CD4-positive, alpha-beta T cell treated with Interferon gamma for 1 hour (primary cell): ENCODE measurements around the gene ERC2.

Experiments
- DNase-seq: peaks from one replicate; pipeline ENCODE4 v3.0.0-alpha.2; 2020

The ERC2 gene

GRCh38 chr3:55966566-55966965 is 501.7 kb downstream of the ERC2 start:
- DNase-seq, result no peak

- no peak for DNase-seq
Observed at GRCh38 chr3:55965776-55966175, 502.5 kb downstream of the ERC2 start.

DNA sequence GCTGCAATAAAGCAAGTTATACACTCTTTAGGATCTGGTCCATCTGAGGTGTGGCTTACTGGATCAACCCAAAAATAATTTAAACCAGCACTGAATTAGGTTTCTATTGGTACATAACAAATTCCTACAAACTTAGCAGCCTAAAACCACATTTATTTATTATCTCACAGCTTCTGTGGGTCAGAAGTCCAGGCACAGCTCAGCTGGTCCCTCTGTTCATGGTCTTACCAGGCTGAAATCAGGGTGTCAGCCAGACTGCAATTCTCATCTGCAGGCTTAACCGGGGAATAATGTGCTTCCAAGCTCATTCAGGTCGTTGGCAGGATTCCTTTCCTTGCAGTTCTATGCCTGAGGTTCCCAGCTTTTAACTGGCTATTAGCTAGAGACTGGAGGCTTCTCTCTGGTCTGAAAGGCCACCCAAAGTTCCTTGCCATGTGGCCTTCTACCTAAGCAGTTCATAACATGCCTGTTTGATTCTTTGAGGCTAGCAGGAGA is 503.7 kb downstream of the ERC2 start:
- no peak for DNase-seq

DNA sequence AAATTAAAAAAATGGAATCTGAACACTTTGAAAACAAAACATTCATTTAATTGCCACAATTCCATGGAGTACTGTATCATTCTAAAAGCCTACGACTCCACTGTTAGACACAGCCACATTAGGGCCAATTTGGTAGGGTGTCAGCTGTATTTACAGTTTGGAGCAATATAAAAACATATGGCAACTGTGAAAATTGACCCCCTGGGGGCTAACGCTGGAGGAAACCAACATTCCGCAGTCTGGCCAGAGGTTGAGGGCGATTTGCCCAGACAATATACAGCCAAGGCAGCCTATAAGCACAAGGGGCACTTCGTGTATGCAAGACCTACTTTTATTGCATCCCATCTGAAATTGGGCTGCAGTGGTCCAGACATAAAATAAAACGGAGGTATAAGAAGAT is 504.7 kb downstream of the ERC2 start:
- DNase-seq, result no peak

GRCh38 chr3:55959471-55960080 is 508.7 kb downstream of the ERC2 start:
- DNase-seq, result no peak

GRCh38 chr3:55958605-55959004 is 509.7 kb downstream of the ERC2 start:
- DNase-seq, result no peak

DNA sequence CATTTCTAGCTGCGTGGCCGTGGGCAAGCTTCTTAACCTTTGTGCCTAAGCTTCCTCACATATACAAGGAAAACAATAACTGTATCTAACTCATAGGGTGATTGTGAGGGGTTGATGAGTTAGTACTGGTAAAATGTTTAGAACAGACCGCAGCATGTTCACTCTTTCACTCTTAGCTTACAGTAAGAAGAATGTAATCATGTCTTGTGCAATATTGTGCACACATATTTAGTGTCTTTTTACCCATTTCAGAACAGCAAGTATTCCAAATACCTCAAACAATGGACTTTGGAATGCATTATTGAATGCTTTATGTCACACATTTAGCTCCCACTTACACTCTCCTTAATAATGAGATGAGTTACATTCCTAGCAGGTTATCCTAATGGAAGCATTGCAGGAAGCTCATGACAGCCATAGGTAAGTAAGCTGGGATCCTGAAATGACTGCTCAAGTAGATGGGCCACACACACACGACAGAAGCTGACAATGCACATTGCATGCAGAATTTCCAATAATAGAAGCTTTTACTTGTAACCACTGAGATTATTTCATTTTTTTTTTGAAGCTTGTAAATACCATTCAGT is 512.3 kb downstream of the ERC2 start:
- DNase-seq, result no peak

DNA sequence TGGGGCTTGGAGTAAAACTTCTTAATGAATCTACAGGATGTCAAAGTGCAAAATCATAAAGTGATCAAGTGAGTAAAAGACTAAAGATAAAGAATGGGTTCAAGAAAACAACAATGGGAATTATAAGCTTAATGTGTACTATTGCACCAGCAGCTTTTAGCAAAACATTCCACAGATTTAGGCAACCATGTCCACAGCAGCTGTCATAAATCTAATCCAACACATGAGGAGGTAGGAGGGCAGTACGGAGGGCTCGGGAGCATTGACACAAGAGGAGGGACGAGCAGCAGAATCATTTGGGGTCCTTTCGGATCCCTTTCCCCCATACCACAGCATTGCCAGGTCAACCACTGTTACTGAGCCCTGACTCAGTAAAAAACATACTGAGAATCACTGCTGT is 516.9 kb downstream of the ERC2 start:
- DNase-seq, result no peak

DNA sequence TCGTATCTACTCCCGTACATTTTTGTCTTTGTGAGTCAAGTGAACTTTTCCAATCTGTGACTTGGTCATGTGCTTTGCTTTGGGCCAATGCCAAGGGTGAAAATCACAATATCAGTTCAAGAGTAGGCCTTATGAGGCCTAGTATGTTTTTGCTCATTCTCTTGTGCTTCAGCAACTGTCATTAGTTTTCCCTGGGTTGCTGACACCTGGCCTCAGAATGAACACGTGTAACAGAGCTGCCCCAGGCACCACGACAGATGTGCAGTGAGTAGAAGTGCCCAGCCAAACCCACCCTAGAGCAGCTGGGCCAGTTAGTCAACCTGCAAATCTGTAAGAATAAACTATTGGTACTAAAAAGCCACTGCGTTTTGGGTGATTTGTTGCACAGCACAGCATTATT is 520.9 kb downstream of the ERC2 start:
- no peak for DNase-seq

- no peak for DNase-seq
Observed at GRCh38 chr3:55946574-55947160, 521.6 kb downstream of the ERC2 start.

GRCh38 chr3:55942868-55943267 is 525.4 kb downstream of the ERC2 start:
- no peak for DNase-seq

- DNase-seq, result no peak
Observed at GRCh38 chr3:55939287-55939686, 529.0 kb downstream of the ERC2 start.

DNA sequence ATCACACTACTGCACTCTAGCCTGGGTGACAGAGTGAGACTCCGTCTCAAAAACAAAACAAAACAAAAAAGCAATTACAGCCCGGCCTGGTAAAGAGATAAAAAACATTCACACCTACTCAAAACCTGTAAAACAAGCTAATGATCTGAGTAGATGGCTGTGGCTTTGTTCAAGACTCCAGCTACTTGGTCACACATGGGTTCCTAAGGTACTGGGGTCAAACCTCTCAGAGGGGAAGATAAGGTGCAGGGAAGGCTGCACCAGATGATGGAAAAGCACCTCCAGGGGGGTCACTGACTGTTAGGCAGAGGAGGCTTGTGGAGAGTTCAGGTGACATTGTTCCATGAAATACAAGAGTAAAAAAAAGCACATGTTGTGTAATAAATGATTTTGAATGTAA is 531.0 kb downstream of the ERC2 start:
- DNase-seq, result no peak

GRCh38 chr3:55936549-55937052 is 531.7 kb downstream of the ERC2 start:
- DNase-seq, result no peak

- no peak for DNase-seq
Observed at GRCh38 chr3:55935241-55935640, 533.0 kb downstream of the ERC2 start.

DNA sequence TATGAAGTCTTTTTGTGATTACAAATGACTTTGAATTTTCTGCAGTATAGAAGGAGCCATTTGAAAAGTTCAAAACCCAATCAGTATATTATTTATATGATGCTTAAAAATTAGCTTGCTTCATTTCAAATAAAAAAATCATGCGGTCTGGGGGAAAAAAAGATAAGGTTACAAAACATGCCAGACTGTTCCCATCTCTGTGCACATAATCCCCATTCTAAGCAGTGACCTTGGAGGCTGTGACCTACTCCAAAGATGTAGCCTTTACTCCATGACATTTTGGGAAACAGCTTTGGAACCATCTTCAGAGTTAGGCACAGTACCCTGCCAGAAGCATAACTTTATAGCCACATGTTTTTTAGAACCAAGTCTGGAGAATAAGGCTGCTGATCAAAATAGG is 533.5 kb downstream of the ERC2 start:
- DNase-seq, result no peak

DNA sequence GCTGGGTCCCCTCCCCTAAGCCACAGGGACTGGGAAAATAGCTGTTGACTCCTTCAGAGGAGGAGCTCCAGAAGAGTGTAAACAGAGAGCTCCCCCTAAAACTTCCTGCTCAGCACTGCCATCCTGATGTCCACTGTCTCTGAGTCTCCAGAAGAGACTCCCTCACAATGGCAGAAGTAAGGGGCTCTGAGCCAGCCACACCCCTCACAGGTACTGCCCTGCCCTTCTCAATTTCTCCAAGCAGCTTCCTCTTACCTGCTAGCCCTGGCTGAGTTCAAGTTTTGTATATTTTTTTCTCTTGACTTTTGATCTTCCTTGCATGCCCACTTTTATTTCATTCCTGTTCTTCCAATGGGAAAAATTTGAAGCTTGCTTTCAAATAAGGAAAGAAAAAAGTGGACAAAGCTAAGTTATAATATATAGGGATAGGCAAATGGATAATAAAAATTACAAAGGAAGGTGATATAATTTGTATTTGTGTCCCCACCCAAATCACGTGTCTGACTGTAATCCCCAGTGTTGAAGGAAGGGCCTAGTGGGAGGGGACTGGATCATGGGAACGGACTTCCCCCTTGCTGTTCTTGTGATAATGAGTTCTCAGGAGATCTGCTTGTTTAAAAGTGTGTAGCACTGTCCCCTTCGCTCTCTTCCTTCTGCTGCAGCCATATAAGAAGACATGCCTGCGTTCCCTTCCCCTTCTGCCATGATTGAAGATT is 539.0 kb downstream of the ERC2 start:
- DNase-seq, result no peak

- no peak for DNase-seq
Observed at GRCh38 chr3:55923626-55924025, 544.6 kb downstream of the ERC2 start.

GRCh38 chr3:55923207-55923606 is 545.1 kb downstream of the ERC2 start:
- no peak for DNase-seq

DNA sequence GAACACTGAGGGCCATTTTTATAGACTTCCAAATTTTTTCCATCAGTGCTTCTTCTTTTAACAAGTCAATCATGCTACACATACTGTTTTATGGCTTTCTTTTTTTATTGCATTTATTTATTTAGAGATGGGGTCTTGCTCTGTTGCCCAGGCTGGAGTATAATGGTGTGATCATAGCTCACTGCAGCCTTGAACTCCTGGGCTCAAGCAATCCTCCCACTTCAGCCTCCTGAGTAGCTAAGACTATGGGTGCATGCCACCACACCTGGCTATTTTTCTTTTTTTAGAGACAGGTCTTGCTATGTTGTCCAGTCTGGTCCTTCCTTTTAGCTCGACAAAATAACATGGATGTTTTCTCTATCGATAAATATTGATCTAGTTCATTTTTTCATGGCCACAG is 555.4 kb downstream of the ERC2 start:
- DNase-seq, result no peak

DNA sequence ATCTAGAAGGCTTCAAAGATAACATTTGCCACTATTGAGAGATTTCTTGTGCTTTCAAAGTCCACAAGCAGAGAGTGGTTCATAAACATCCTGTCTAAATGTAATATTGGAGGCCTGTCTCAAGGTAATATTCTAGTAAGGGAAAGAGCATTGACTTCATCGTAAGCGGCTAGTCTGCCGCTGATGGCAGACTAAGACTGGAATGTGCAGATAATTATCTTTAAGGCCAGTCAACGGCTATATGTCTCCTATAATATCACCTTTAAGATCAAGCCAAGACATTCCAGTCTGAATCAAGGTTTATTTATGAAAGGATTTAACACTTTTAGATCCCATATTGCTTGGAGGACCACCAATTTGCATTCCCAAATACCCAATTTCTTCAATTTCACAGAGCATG is 557.0 kb downstream of the ERC2 start:
- DNase-seq, result no peak

DNA sequence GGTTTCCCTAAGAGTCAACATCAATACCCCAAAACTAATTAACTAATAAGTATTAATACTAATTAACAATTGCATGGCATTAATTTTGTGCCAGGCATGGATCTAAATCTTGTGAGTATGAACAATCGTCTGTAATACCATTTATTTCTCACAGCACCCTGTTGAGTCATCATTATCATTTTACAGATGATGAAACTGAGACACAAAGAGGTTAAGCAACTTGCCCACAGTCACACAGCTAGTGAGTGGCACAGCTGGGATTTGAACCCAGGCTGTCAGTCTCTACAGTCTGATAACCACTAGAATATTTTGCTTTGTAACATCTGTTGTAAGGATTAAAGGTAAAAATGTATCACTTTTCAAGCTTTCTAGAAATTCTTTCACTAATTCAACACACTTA is 557.7 kb downstream of the ERC2 start:
- no peak for DNase-seq

GRCh38 chr3:55909373-55909772 is 558.9 kb downstream of the ERC2 start:
- no peak for DNase-seq

GRCh38 chr3:55907616-55908015 is 560.7 kb downstream of the ERC2 start:
- DNase-seq, result no peak
